Trophoblast cell (in vitro differentiated cells and primary cell): ENCODE data around the gene PCDH1.
A peak's percentile ranks its signal among the peaks of the same experiment; 100 is the strongest.

Source experiments
- DNase-seq, 2 donors: peaks; one replicate each; pipeline ENCODE4 v3.0.0-alpha.2; 2016
- H2AFZ ChIP-seq: 2 replicates; pipeline ENCODE4 v1.6.1; 2013; ENCODE audit warnings: low read length, moderate library complexity, mild to moderate bottlenecking; ENCODE audit not compliant: insufficient read depth, poor library complexity
- H2AK5ac ChIP-seq: 2 replicates; pipeline ENCODE4 v1.6.1; 2013; ENCODE audit warnings: mild to moderate bottlenecking, low read length
- H2BK120ac ChIP-seq: 2 replicates; pipeline ENCODE4 v1.6.1; 2013; ENCODE audit warnings: low read length, mild to moderate bottlenecking, moderate library complexity; ENCODE audit not compliant: insufficient read depth, poor library complexity
- H2BK12ac ChIP-seq: 2 replicates; pipeline ENCODE4 v1.6.1; 2013; ENCODE audit warnings: mild to moderate bottlenecking, low read length, moderate library complexity
- H2BK5ac ChIP-seq: 2 replicates; pipeline ENCODE4 v1.6.1; 2013; ENCODE audit warnings: low read length, low read depth, moderate library complexity, mild to moderate bottlenecking; ENCODE audit not compliant: poor library complexity
- H3K14ac ChIP-seq: 2 replicates; pipeline ENCODE4 v1.6.1; 2013; ENCODE audit warnings: mild to moderate bottlenecking, low read length
- H3K18ac ChIP-seq: 2 replicates; pipeline ENCODE4 v1.6.1; 2013; ENCODE audit warnings: mild to moderate bottlenecking, low read length
- H3K23ac ChIP-seq: 2 replicates; pipeline ENCODE4 v1.6.1; 2013; ENCODE audit warnings: low read length
- H3K27ac ChIP-seq: 2 replicates; pipeline ENCODE4 v1.5.1; 2013; ENCODE audit warnings: low read depth, mild to moderate bottlenecking, inconsistent platforms, low read length, moderate library complexity
- H3K27me3 ChIP-seq: 2 replicates; pipeline ENCODE4 v1.6.1; 2013; ENCODE audit warnings: inconsistent platforms, mild to moderate bottlenecking, low read length, moderate library complexity; ENCODE audit not compliant: insufficient read depth
- H3K36me3 ChIP-seq, 2 experiments: 1 replicate in 1 of 2; 2 replicates in 1 of 2; pipeline ENCODE4 v1.6.1; 2013; ENCODE audit warnings: low read length in 2 of 2, mild to moderate bottlenecking in 2 of 2, moderate library complexity in 1 of 2; ENCODE audit not compliant: insufficient read depth in 2 of 2, control insufficient read depth in 1 of 2
- H3K4ac ChIP-seq: 2 replicates; pipeline ENCODE4 v1.6.1; 2013; ENCODE audit warnings: low read depth, mild to moderate bottlenecking, low read length, moderate library complexity
- H3K4me1 ChIP-seq, 2 experiments: 1 replicate in 1 of 2; 2 replicates in 1 of 2; pipeline ENCODE4 v1.6.1; 2013; ENCODE audit warnings: low read length in 2 of 2, mild to moderate bottlenecking in 2 of 2, moderate library complexity in 1 of 2; ENCODE audit not compliant: insufficient read depth in 2 of 2, control insufficient read depth in 1 of 2
- H3K4me2 ChIP-seq: 2 replicates; pipeline ENCODE4 v1.6.1; 2013; ENCODE audit warnings: inconsistent platforms, mild to moderate bottlenecking, low read length, moderate library complexity
- H3K4me3 ChIP-seq: 2 replicates; pipeline ENCODE4 v1.5.1; 2013; ENCODE audit warnings: mild to moderate bottlenecking, low read depth, low read length, inconsistent platforms
- H3K79me1 ChIP-seq: one replicate; pipeline ENCODE4 v1.6.1; 2013; ENCODE audit warnings: low read length
- H3K79me2 ChIP-seq: 2 replicates; pipeline ENCODE4 v1.6.1; 2013; ENCODE audit warnings: low read length, mild to moderate bottlenecking; ENCODE audit not compliant: control insufficient read depth, insufficient read depth, poor library complexity
- H3K9ac ChIP-seq: 2 replicates; pipeline ENCODE4 v1.6.1; 2013; ENCODE audit warnings: mild to moderate bottlenecking, low read length
- H3K9me3 ChIP-seq: 2 replicates; pipeline ENCODE4 v1.6.1; 2013; ENCODE audit warnings: low read depth, mild to moderate bottlenecking, control low read depth, inconsistent platforms, low read length; ENCODE audit not compliant: insufficient read depth
- H4K12ac ChIP-seq: 2 replicates; pipeline ENCODE4 v1.6.1; 2013; ENCODE audit warnings: low read depth, mild to moderate bottlenecking, low read length, moderate library complexity
- H4K8ac ChIP-seq: 2 replicates; pipeline ENCODE4 v1.6.1; 2013; ENCODE audit warnings: low read depth, mild to moderate bottlenecking, low read length, moderate library complexity
- H4K91ac ChIP-seq: one replicate; pipeline ENCODE4 v1.6.1; 2013; ENCODE audit warnings: low read depth, mild to moderate bottlenecking, low read length, moderate library complexity
- WGBS: extraction: QIAGEN DNeasy Blood & Tissue Kit; methylation state at CpG from one replicate; pipeline ENCODE4 v1.1.7; 2013; ENCODE audit warnings: missing lambda C conversion rate; ENCODE audit not compliant: insufficient read length, insufficient coverage; ENCODE audit errors: extremely low coverage; 5-methylcytosine and 5-hydroxymethylcytosine counted together

PCDH1 gene

GRCh38 chr5:141915881-141916336, 37.7 kb upstream of the PCDH1 start:
- Histone ChIP-seq H3K4me2 (no peak overlapping the region), H3K9me3 (no peaks in the 10 kb centered on the region), H3K14ac (no peak overlapping the region), H2BK5ac (no peak overlapping the region), H3K4me1 (peaks cover 0 to 5% of the 10 kb centered on the region in 2 experiments), H2BK12ac (no peak overlapping the region), H2AK5ac (no peak overlapping the region), H3K79me2 (no peaks in the 10 kb centered on the region), H3K4me3 (no peak overlapping the region), H4K91ac (no peak overlapping the region), H3K9ac (peak overlapping the region; percentile 51), H3K4ac (no peak overlapping the region), H3K36me3 (no peaks in the 10 kb centered on the region), H4K12ac (no peak overlapping the region), H2AFZ (no peak overlapping the region), H3K27me3 (peaks cover 7% of the 10 kb centered on the region), H3K23ac (no peak overlapping the region), H3K79me1 (no peaks in the 10 kb centered on the region), H3K18ac (no peak overlapping the region), H4K8ac (no peak overlapping the region), H3K27ac (no peak overlapping the region), H2BK120ac (no peak overlapping the region)
- peak in 1 of 2 donors; percentile 32 for DNase-seq
- WGBS: no CpG with 5 or more reads among the region's 6 CpGs

GRCh38 chr5:141914797-141915196, 36.6 kb upstream of the PCDH1 start:
- Histone ChIP-seq H3K79me1 (no peaks in the 10 kb centered on the region), H4K91ac (no peak overlapping the region), H4K12ac (no peak overlapping the region), H2BK5ac (no peak overlapping the region), H3K23ac (no peak overlapping the region), H3K14ac (no peak overlapping the region), H3K18ac (no peak overlapping the region), H3K79me2 (no peaks in the 10 kb centered on the region), H3K4me3 (no peak overlapping the region), H3K4me2 (no peak overlapping the region), H3K4ac (no peak overlapping the region), H2BK12ac (no peak overlapping the region), H3K9me3 (no peaks in the 10 kb centered on the region), H4K8ac (no peak overlapping the region), H3K27me3 (peaks cover 7% of the 10 kb centered on the region), H2AK5ac (no peak overlapping the region), H3K27ac (no peak overlapping the region), H3K36me3 (no peaks in the 10 kb centered on the region), H2AFZ (no peak overlapping the region), H3K4me1 (peaks cover 0 to 5% of the 10 kb centered on the region in 2 experiments), H3K9ac (no peak overlapping the region), H2BK120ac (no peak overlapping the region)
- no CpG with 5 or more reads among the region's 3 CpGs for WGBS
- no peak for DNase-seq

- Histone ChIP-seq H3K9me3 (no peaks in the 10 kb centered on the region), H3K27ac (no peak overlapping the region), H3K18ac (no peak overlapping the region), H2AK5ac (no peak overlapping the region), H4K12ac (no peak overlapping the region), H3K79me1 (no peaks in the 10 kb centered on the region), H3K14ac (no peak overlapping the region), H3K9ac (peak overlapping the region; percentile 35), H3K4ac (no peak overlapping the region), H3K4me2 (peak overlapping the region; percentile 61), H2BK5ac (no peak overlapping the region), H3K4me3 (peak overlapping the region; percentile 1), H3K79me2 (no peaks in the 10 kb centered on the region), H3K23ac (no peak overlapping the region), H3K27me3 (peaks cover 7% of the 10 kb centered on the region), H2BK12ac (no peak overlapping the region), H2BK120ac (no peak overlapping the region), H4K91ac (no peak overlapping the region), H4K8ac (no peak overlapping the region), H3K36me3 (no peaks in the 10 kb centered on the region), H3K4me1 (peaks cover 0 to 5% of the 10 kb centered on the region in 2 experiments), H2AFZ (no peak overlapping the region)
- WGBS: no CpG with 5 or more reads among the region's 40 CpGs
- peak in 1 of 2 donors; percentile 60 for DNase-seq
Observed at GRCh38 chr5:141914199-141914743, 36.1 kb upstream of the PCDH1 start.

- H4K12ac ChIP-seq: no peak overlapping the region
- H3K4me2 ChIP-seq: peak overlapping the region; percentile 61
- no peak overlapping the region for H3K14ac ChIP-seq
- H2AFZ ChIP-seq: no peak overlapping the region
- no peak overlapping the region for H3K18ac ChIP-seq
- H3K9me3 ChIP-seq: no peaks in the 10 kb centered on the region
- H3K4ac ChIP-seq: no peak overlapping the region
- peak in 1 of 2 donors; percentile 18 for DNase-seq
- no peak overlapping the region for H2BK12ac ChIP-seq
- H2AK5ac ChIP-seq: no peak overlapping the region
- no peak overlapping the region for H3K27ac ChIP-seq
- H3K36me3 ChIP-seq: no peaks in the 10 kb centered on the region
- H4K91ac ChIP-seq: no peak overlapping the region
- no peak overlapping the region for H3K23ac ChIP-seq
- H3K79me2 ChIP-seq: no peaks in the 10 kb centered on the region
- no peak overlapping the region for H3K9ac ChIP-seq
- H3K79me1 ChIP-seq: no peaks in the 10 kb centered on the region
- H3K27me3 ChIP-seq: peaks cover 7% of the 10 kb centered on the region
- no peak overlapping the region for H4K8ac ChIP-seq
- no CpG with 5 or more reads among the region's 16 CpGs for WGBS
- no peak overlapping the region for H2BK5ac ChIP-seq
- H3K4me3 ChIP-seq: peak overlapping the region; percentile 1
- H3K4me1 ChIP-seq: peaks cover 0 to 5% of the 10 kb centered on the region in 2 experiments
- no peak overlapping the region for H2BK120ac ChIP-seq
Observed at GRCh38 chr5:141913560-141914198, 35.5 kb upstream of the PCDH1 start.
